OCI-LY3 (cell line): Measurements from ENCODE around the gene INAFM1.

ENCODE experiments used
- H2AFZ ChIP-seq: fragments of 200-600, 300-600 bp; shearing (Covaris generic); 2 replicates; pipeline ENCODE4 v1.6.0; 2014; ENCODE audit warnings: antibody characterized with exemption, low read depth, low read length
- H3K27ac ChIP-seq: fragments of 200-600, 300-600 bp; sonication (generic); 2 replicates; pipeline ENCODE4 v1.5.1; 2014; ENCODE audit warnings: mild to moderate bottlenecking, low read length, moderate library complexity, mixed read lengths
- H3K27me3 ChIP-seq: fragments of 200-600, 300-600 bp; sonication (generic); 2 replicates; pipeline ENCODE4 v1.6.1; 2014; ENCODE audit warnings: low read depth, low read length, mixed read lengths
- H3K36me3 ChIP-seq: fragments of 200-600, 300-600 bp; sonication (generic); replicated peaks from 2 replicates; pipeline ENCODE3; 2014; ENCODE audit warnings: low read depth, low read length, mixed read lengths
- H3K4me1 ChIP-seq: fragments of 300-600, 200-600 bp; sonication (generic); 2 replicates; pipeline ENCODE4 v1.6.1; 2014; ENCODE audit warnings: low read length, mixed read lengths
- H3K4me2 ChIP-seq: fragments of 200-600, 300-600 bp; sonication (generic); 2 replicates; pipeline ENCODE4 v1.6.1; 2014; ENCODE audit warnings: low read length, mixed read lengths
- H3K4me3 ChIP-seq: fragments of 300-600, 200-600 bp; sonication (generic); 2 replicates; pipeline ENCODE4 v1.5.1; 2014; ENCODE audit warnings: antibody characterized with exemption, mild to moderate bottlenecking, low read length, moderate library complexity
- H3K79me2 ChIP-seq: fragments of 300-600, 200-600 bp; shearing (Covaris generic); 2 replicates; pipeline ENCODE4 v1.6.1; 2014; ENCODE audit warnings: mild to moderate bottlenecking, low read length, mixed read lengths
- H3K9ac ChIP-seq: fragments of 300-600, 200-600 bp; shearing (Covaris generic); 2 replicates; pipeline ENCODE4 v1.6.0; 2014; ENCODE audit warnings: mild to moderate bottlenecking, low read length, moderate library complexity
- H3K9me3 ChIP-seq: fragments of 200-600, 300-600 bp; shearing (Covaris generic); 2 replicates; pipeline ENCODE4 v1.6.1; 2014; ENCODE audit warnings: low read length, mixed read lengths; ENCODE audit not compliant: insufficient read depth
- H4K20me1 ChIP-seq: fragments of 200-600, 300-600 bp; sonication (generic); 2 replicates; pipeline ENCODE4 v1.6.1; 2016; ENCODE audit warnings: low read length, mixed read lengths; ENCODE audit not compliant: insufficient read depth
- CTCF ChIP-seq: fragments of 200-600, 300-600 bp; sonication (generic); IDR thresholded peaks from 2 replicates; pipeline ENCODE4 v1.5.1; 2014; ENCODE audit warnings: antibody characterized with exemption, low read length, low read depth
- EZH2phosphoT487 ChIP-seq: fragments of 200-600 bp; shearing (Covaris generic); IDR thresholded peaks from 2 replicates; pipeline ENCODE4 v1.6.1; 2018; ENCODE audit warnings: antibody characterized with exemption, mixed run types, low read depth

The INAFM1 gene

GRCh38 chr19:47269596-47269995, 5.1 kb upstream of the INAFM1 start:
- no peaks in the 10 kb centered on the region for H3K79me2 ChIP-seq
- H3K9ac ChIP-seq: no peak overlapping the region
- no peaks in the 10 kb centered on the region for H4K20me1 ChIP-seq
- no peak overlapping the region for H2AFZ ChIP-seq
- peaks cover 6% of the 10 kb centered on the region for H3K4me1 ChIP-seq
- H3K27ac ChIP-seq: no peak overlapping the region
- no peak for TF ChIP-seq EZH2phosphoT487
- no peak for TF ChIP-seq CTCF
- H3K27me3 ChIP-seq: no peaks in the 10 kb centered on the region
- no peak overlapping the region for H3K4me3 ChIP-seq
- no peak overlapping the region for H3K4me2 ChIP-seq
- H3K9me3 ChIP-seq: no peaks in the 10 kb centered on the region
- H3K36me3 ChIP-seq: peaks cover 11% of the 10 kb centered on the region

- no peaks in the 10 kb centered on the region for H3K27me3 ChIP-seq
Measured at GRCh38 chr19:47270408-47270807, 4.3 kb upstream of the INAFM1 start.

GRCh38 chr19:47271949-47272348, 2.7 kb upstream of the INAFM1 start:
- Histone ChIP-seq H3K9ac (no peak overlapping the region), H3K4me1 (peaks cover 10% of the 10 kb centered on the region), H3K79me2 (no peaks in the 10 kb centered on the region), H3K27ac (no peak overlapping the region), H3K4me3 (no peak overlapping the region), H3K27me3 (no peaks in the 10 kb centered on the region), H4K20me1 (peaks cover 8% of the 10 kb centered on the region; the same call in 1 of the 2 replicates), H2AFZ (no peak overlapping the region), H3K4me2 (no peak overlapping the region), H3K36me3 (peaks cover 8% of the 10 kb centered on the region), H3K9me3 (no peaks in the 10 kb centered on the region)
- TF ChIP-seq CTCF (no peak), EZH2phosphoT487 (no peak)

More at GRCh38 chr19:47270408-47270807, 4.3 kb upstream of the INAFM1 start:
- TF ChIP-seq EZH2phosphoT487 (no peak), CTCF (no peak)
- no peak overlapping the region for H2AFZ ChIP-seq
- no peak overlapping the region for H3K4me2 ChIP-seq
- H3K79me2 ChIP-seq: no peaks in the 10 kb centered on the region
- peaks cover 10% of the 10 kb centered on the region for H3K4me1 ChIP-seq
- peaks cover 2% of the 10 kb centered on the region; the same call in 1 of the 2 replicates for H4K20me1 ChIP-seq
- no peak overlapping the region for H3K9ac ChIP-seq
- no peak overlapping the region for H3K27ac ChIP-seq
- H3K9me3 ChIP-seq: no peaks in the 10 kb centered on the region
- peaks cover 9% of the 10 kb centered on the region for H3K36me3 ChIP-seq
- no peak overlapping the region for H3K4me3 ChIP-seq

- Histone ChIP-seq H3K4me1 (peaks cover 10% of the 10 kb centered on the region), H3K36me3 (peaks cover 4% of the 10 kb centered on the region), H2AFZ (peak overlapping the region; percentile 6; the same call in 1 of the 2 replicates), H3K4me2 (peak overlapping the region; percentile 93), H3K9ac (peak overlapping the region; percentile 95), H3K4me3 (peak overlapping the region; percentile 88), H3K27ac (peak overlapping the region; percentile 89), H3K79me2 (no peaks in the 10 kb centered on the region), H3K9me3 (no peaks in the 10 kb centered on the region), H4K20me1 (peaks cover 8% of the 10 kb centered on the region; the same call in 1 of the 2 replicates), H3K27me3 (no peaks in the 10 kb centered on the region)
- TF ChIP-seq CTCF (no peak), EZH2phosphoT487 (no peak)
Measured at GRCh38 chr19:47272448-47273312, 2.0 kb upstream of the INAFM1 start.
